ENCODE data around the gene SELENOH.

- TF ChIP-seq CTCF (IDR thresholded peaks at IDR 0.05): no peak
- TF ChIP-seq POLR2AphosphoS5 (IDR thresholded peaks at IDR 0.05; ENCODE audit: low read depth, low read length): no peak
These were observed 40.9 kb upstream of the SELENOH start for GRCh38 chr11:57700425-57700824.
